T-helper 1 cell treated with Interleukin-12 subunit alpha and Interleukin-12 subunit beta and Interleukin-4 antibody, amounts not matched to agents 30 μg/mL and 1 μg/mL, for 36 hours (primary cell): Measurements from ENCODE around the gene GALNT13.

Source experiments
- H3K27ac Mint-ChIP-seq: one replicate; pipeline ENCODE4 v1.8.0; 2021; ENCODE audit warnings: mild to moderate bottlenecking, mixed read lengths
- H3K27me3 Mint-ChIP-seq: one replicate; pipeline ENCODE4 v1.8.0; 2021; ENCODE audit warnings: low read depth, mixed read lengths
- H3K36me3 Mint-ChIP-seq: one replicate; pipeline ENCODE4 v1.8.0; 2021; ENCODE audit warnings: low read depth, mixed read lengths
- H3K4me1 Mint-ChIP-seq: one replicate; pipeline ENCODE4 v1.8.0; 2021; ENCODE audit warnings: low read depth, mixed read lengths
- H3K4me3 Mint-ChIP-seq: one replicate; pipeline ENCODE4 v1.8.0; 2021; ENCODE audit warnings: mild to moderate bottlenecking, moderate library complexity, mixed read lengths
- H3K9me3 Mint-ChIP-seq: one replicate; pipeline ENCODE4 v1.8.0; 2021; ENCODE audit warnings: mixed read lengths

The GALNT13 gene

GRCh38 chr2:154293864-154294263 is 422.1 kb downstream of the GALNT13 start:
- H3K27me3 Mint-ChIP-seq = no peaks in the 10 kb centered on the region
- H3K9me3 Mint-ChIP-seq = peaks cover 15% of the 10 kb centered on the region
- H3K36me3 Mint-ChIP-seq = no peaks in the 10 kb centered on the region
- H3K4me1 Mint-ChIP-seq = no peaks in the 10 kb centered on the region
- no peak overlapping the region for H3K27ac Mint-ChIP-seq
- no peak overlapping the region for H3K4me3 Mint-ChIP-seq

GRCh38 chr2:154306266-154306970 is 434.7 kb downstream of the GALNT13 start:
- no peak overlapping the region for H3K4me3 Mint-ChIP-seq
- H3K27ac Mint-ChIP-seq = no peak overlapping the region
- H3K36me3 Mint-ChIP-seq = no peaks in the 10 kb centered on the region
- H3K27me3 Mint-ChIP-seq = no peaks in the 10 kb centered on the region
- H3K9me3 Mint-ChIP-seq = peaks cover 5% of the 10 kb centered on the region
- H3K4me1 Mint-ChIP-seq = no peaks in the 10 kb centered on the region

GRCh38 chr2:154307007-154307406 is 435.3 kb downstream of the GALNT13 start:
- no peaks in the 10 kb centered on the region for H3K36me3 Mint-ChIP-seq
- H3K4me3 Mint-ChIP-seq = no peak overlapping the region
- H3K9me3 Mint-ChIP-seq = peaks cover 5% of the 10 kb centered on the region
- no peaks in the 10 kb centered on the region for H3K27me3 Mint-ChIP-seq
- no peak overlapping the region for H3K27ac Mint-ChIP-seq
- H3K4me1 Mint-ChIP-seq = no peaks in the 10 kb centered on the region

GRCh38 chr2:154324601-154325000 is 452.9 kb downstream of the GALNT13 start:
- Mint-ChIP-seq H3K4me3 (no peak overlapping the region), H3K36me3 (no peaks in the 10 kb centered on the region), H3K4me1 (no peaks in the 10 kb centered on the region), H3K27ac (no peak overlapping the region), H3K27me3 (no peaks in the 10 kb centered on the region), H3K9me3 (no peaks in the 10 kb centered on the region)

- Mint-ChIP-seq H3K27me3 (no peaks in the 10 kb centered on the region), H3K36me3 (no peaks in the 10 kb centered on the region), H3K9me3 (no peaks in the 10 kb centered on the region), H3K4me1 (no peaks in the 10 kb centered on the region), H3K4me3 (no peak overlapping the region), H3K27ac (no peak overlapping the region)
Observed at GRCh38 chr2:154329510-154329909, 457.8 kb downstream of the GALNT13 start.

- no peaks in the 10 kb centered on the region for H3K4me1 Mint-ChIP-seq
- no peaks in the 10 kb centered on the region for H3K9me3 Mint-ChIP-seq
- no peak overlapping the region for H3K4me3 Mint-ChIP-seq
- H3K27ac Mint-ChIP-seq = no peak overlapping the region
- no peaks in the 10 kb centered on the region for H3K36me3 Mint-ChIP-seq
- H3K27me3 Mint-ChIP-seq = no peaks in the 10 kb centered on the region
Observed at GRCh38 chr2:154331784-154332183, 460.1 kb downstream of the GALNT13 start.

- Mint-ChIP-seq H3K4me3 (no peak overlapping the region), H3K27ac (no peak overlapping the region), H3K27me3 (no peaks in the 10 kb centered on the region), H3K9me3 (no peaks in the 10 kb centered on the region), H3K4me1 (no peaks in the 10 kb centered on the region), H3K36me3 (no peaks in the 10 kb centered on the region)
Observed at GRCh38 chr2:154336201-154336600, 464.5 kb downstream of the GALNT13 start.

GRCh38 chr2:154338352-154338967 is 466.7 kb downstream of the GALNT13 start:
- Mint-ChIP-seq H3K9me3 (no peaks in the 10 kb centered on the region), H3K4me3 (no peak overlapping the region), H3K4me1 (no peaks in the 10 kb centered on the region), H3K27me3 (no peaks in the 10 kb centered on the region), H3K27ac (no peak overlapping the region), H3K36me3 (no peaks in the 10 kb centered on the region)

GRCh38 chr2:154343282-154343681 is 471.6 kb downstream of the GALNT13 start:
- Mint-ChIP-seq H3K4me3 (no peak overlapping the region), H3K27ac (no peak overlapping the region), H3K27me3 (no peaks in the 10 kb centered on the region), H3K9me3 (no peaks in the 10 kb centered on the region), H3K36me3 (no peaks in the 10 kb centered on the region), H3K4me1 (no peaks in the 10 kb centered on the region)

- H3K4me1 Mint-ChIP-seq = no peaks in the 10 kb centered on the region
- H3K27ac Mint-ChIP-seq = no peak overlapping the region
- no peak overlapping the region for H3K4me3 Mint-ChIP-seq
- H3K27me3 Mint-ChIP-seq = no peaks in the 10 kb centered on the region
- H3K9me3 Mint-ChIP-seq = peaks cover 4% of the 10 kb centered on the region
- no peaks in the 10 kb centered on the region for H3K36me3 Mint-ChIP-seq
Observed at GRCh38 chr2:154350911-154351310, 479.2 kb downstream of the GALNT13 start.

GRCh38 chr2:154361276-154361675 is 489.6 kb downstream of the GALNT13 start:
- no peaks in the 10 kb centered on the region for H3K27me3 Mint-ChIP-seq
- H3K36me3 Mint-ChIP-seq = no peaks in the 10 kb centered on the region
- H3K27ac Mint-ChIP-seq = no peak overlapping the region
- no peaks in the 10 kb centered on the region for H3K9me3 Mint-ChIP-seq
- H3K4me3 Mint-ChIP-seq = no peak overlapping the region
- H3K4me1 Mint-ChIP-seq = no peaks in the 10 kb centered on the region

- H3K9me3 Mint-ChIP-seq = no peaks in the 10 kb centered on the region
Observed at GRCh38 chr2:154368153-154368552, 496.4 kb downstream of the GALNT13 start.

GRCh38 chr2:154370873-154371272 is 499.2 kb downstream of the GALNT13 start:
- H3K27me3 Mint-ChIP-seq = no peaks in the 10 kb centered on the region
- H3K4me1 Mint-ChIP-seq = no peaks in the 10 kb centered on the region
- H3K27ac Mint-ChIP-seq = no peak overlapping the region
- no peak overlapping the region for H3K4me3 Mint-ChIP-seq
- no peaks in the 10 kb centered on the region for H3K36me3 Mint-ChIP-seq
- no peaks in the 10 kb centered on the region for H3K9me3 Mint-ChIP-seq

More at GRCh38 chr2:154368153-154368552, 496.4 kb downstream of the GALNT13 start:
- H3K27ac Mint-ChIP-seq = no peak overlapping the region
- no peaks in the 10 kb centered on the region for H3K27me3 Mint-ChIP-seq
- no peak overlapping the region for H3K4me3 Mint-ChIP-seq
- H3K4me1 Mint-ChIP-seq = no peaks in the 10 kb centered on the region
- H3K36me3 Mint-ChIP-seq = no peaks in the 10 kb centered on the region

GRCh38 chr2:154374416-154374815 is 502.7 kb downstream of the GALNT13 start:
- Mint-ChIP-seq H3K27me3 (no peaks in the 10 kb centered on the region), H3K36me3 (no peaks in the 10 kb centered on the region), H3K9me3 (no peaks in the 10 kb centered on the region), H3K27ac (no peak overlapping the region), H3K4me3 (no peak overlapping the region), H3K4me1 (no peaks in the 10 kb centered on the region)

GRCh38 chr2:154375579-154375931 is 503.8 kb downstream of the GALNT13 start:
- no peaks in the 10 kb centered on the region for H3K27me3 Mint-ChIP-seq
- H3K9me3 Mint-ChIP-seq = no peaks in the 10 kb centered on the region
- no peak overlapping the region for H3K4me3 Mint-ChIP-seq
- no peaks in the 10 kb centered on the region for H3K4me1 Mint-ChIP-seq
- no peak overlapping the region for H3K27ac Mint-ChIP-seq
- no peaks in the 10 kb centered on the region for H3K36me3 Mint-ChIP-seq
